COLO668 (cell line): ENCODE results near the gene ENTPD8.
"Not testable (repeated sequence)": the region's sequence is repeated elsewhere in the genome, so short reads cannot be mapped to it uniquely, and the experiment has no call there.

Experiments used
- DNase-seq: peaks from one replicate; lab custom pipeline; 2025; ENCODE audit not compliant: unreplicated experiment; lab: John Stamatoyannopoulos, UW

The ENTPD8 gene

GRCh38 chr9:137477778-137478612 is 36.8 kb upstream of the ENTPD8 start:
- no peak for DNase-seq

GRCh38 chr9:137476856-137477255 is 35.7 kb upstream of the ENTPD8 start:
- DNase-seq: no peak

- DNase-seq: no peak
Observed at GRCh38 chr9:137475666-137476065, 34.5 kb upstream of the ENTPD8 start.

- no peak for DNase-seq
Observed at GRCh38 chr9:137474271-137474670, 33.1 kb upstream of the ENTPD8 start.

DNA sequence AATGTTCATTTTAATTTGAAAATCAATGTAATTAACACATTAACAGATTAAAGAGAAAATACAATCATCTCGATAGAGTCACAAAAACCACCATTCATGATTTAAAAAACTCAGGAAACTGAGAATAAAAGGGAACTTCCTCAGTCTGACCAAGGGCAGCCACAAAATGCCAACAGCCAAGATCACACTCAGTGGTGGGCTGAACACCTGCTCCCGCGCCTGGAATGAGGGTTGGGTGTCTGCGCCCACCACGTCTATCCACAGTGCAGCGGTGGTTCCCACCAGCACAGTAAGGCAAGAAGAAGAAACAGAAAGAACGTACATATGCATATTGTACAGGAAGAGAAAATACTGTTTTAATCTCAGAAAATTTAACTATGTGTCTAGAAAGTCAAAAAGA is 29.6 kb upstream of the ENTPD8 start:
- DNase-seq: no peak

- no peak for DNase-seq
Observed at GRCh38 chr9:137467896-137468295, 26.7 kb upstream of the ENTPD8 start.

DNA sequence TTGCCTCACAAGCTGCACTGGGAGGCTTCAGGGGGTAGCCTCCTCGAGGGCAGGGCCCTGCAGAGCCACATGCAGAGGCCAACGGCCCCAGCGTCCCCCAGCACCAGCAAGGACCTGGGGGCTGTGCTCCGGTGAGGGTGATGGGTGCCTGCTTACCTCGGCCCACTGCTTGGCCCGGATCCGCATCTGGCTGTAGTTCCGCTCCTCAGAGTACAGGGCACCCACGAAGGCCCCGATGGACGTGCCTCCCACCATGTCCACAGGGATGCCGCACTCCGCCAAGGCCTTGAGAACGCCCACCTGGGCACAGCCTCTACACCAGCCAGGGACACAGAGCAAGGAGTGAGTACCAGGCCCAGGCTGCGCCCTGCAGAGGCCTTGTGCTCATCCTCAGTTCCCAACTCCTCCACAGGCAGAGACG is 26.0 kb upstream of the ENTPD8 start:
- no peak for DNase-seq

GRCh38 chr9:137466389-137467085 is 25.4 kb upstream of the ENTPD8 start:
- DNase-seq: not testable (repeated sequence)

- no peak for DNase-seq
Observed at GRCh38 chr9:137465720-137466388, 24.7 kb upstream of the ENTPD8 start.

- DNase-seq: no peak
Observed at GRCh38 chr9:137465000-137465719, 24.0 kb upstream of the ENTPD8 start.

DNA sequence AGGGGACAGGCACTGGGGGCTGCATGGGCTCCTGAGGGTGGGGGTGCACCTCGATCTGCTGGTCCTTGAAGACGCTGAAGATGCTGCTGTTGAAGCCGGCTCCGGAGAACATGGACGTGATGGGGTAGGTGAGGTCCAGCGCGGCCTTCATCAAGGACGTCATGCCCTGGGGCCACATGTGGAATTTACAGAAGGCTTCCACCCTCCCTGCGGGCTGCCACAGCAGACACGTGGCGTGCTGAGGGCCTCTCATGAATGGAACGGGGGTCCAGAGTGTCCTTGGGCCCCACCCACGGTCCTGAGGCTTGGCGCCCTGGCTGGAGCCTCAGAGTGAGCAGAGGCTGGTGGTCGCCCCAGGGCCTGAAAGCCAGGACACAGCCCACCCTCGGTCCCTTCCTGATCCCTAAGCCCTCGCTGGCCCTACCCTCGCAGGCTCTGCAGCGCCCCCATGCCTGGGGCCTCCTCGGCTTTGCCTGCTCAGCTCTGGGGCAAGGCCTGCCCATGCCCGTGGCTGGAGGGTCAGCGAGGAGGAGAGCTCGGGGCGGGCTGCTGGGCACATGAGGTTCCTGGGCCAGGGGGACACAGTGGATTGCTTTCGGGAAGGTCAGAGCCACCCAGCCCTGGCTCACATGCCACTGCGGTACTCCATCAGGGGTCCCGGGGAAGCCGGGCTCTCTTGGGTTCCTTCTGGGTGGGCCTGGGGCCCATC is 23.3 kb upstream of the ENTPD8 start:
- DNase-seq: no peak

- no peak for DNase-seq
Observed at GRCh38 chr9:137463931-137464290, 22.8 kb upstream of the ENTPD8 start.

DNA sequence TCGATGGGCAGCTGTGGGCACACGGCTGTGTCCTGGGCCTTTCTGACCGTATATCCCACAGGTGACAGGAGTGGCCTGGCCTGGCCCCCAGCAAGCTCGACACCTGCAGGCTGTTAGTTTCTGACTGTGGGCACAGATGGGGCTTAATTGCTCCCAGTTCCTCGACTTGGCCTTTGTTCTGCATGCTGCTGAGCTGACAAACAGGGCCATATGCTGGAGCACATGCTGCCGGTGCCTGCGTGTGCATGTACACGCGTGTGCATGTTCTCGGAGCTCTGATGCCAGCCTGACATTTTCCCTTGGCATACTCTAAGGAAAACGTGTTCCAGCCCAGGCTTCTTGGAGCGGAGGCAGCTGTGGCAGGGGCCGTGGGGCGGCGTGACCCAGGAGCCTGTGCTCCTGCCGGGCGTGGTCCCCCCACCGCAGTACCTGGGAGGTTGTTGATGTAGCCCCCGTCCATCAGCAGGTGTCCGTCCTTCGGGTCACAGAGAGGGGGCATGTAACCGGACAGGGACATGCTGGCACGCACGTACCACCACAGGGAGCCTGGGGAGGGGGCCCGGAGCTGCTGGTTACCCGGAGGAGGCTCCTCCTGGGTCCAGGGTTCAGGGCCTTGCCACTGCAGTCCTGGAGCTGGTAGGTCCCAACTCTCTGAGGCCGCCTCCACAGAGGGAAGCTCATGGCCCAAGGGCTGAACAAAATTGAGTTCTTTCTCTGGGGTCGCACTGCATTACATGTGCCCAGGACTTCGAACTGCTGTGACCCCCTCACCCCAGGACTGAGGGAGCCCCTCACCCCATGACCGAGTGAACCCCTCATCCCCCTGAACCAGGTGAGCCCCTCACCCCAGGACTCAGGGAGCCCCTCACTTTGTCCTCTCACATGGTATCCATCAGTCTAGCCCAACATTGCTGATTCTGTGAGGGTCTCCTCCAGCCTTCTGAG is 22.1 kb upstream of the ENTPD8 start:
- no peak for DNase-seq

DNA sequence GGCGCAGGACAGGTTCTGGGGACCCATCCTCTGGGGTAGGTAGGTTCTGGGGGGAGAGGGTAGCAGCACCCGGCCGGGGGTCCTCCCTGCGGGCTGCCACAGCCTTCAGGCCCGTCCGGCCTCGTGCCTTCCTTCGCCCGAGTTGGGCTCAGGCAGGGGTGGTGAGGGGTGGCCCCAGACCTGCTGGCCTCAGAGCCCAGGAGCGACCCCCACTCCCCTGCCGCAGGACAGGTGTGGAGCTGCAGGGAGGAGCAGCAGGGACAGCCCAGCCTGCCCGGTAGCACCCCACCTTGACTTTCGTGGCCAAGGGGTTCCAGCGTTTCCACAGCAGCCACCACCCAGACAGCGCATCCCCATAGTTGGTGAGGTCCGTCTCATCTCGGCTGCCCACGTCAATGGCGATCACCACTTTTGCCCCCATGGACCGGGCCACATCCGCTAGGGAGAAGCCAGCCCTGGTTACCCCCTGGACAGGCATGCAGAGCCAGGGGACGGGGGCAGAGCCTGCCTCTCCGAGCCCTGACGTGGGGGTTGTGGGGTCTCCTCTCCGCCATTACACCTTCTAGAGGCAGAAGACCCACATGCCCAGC is 21.3 kb upstream of the ENTPD8 start:
- DNase-seq: no peak

DNA sequence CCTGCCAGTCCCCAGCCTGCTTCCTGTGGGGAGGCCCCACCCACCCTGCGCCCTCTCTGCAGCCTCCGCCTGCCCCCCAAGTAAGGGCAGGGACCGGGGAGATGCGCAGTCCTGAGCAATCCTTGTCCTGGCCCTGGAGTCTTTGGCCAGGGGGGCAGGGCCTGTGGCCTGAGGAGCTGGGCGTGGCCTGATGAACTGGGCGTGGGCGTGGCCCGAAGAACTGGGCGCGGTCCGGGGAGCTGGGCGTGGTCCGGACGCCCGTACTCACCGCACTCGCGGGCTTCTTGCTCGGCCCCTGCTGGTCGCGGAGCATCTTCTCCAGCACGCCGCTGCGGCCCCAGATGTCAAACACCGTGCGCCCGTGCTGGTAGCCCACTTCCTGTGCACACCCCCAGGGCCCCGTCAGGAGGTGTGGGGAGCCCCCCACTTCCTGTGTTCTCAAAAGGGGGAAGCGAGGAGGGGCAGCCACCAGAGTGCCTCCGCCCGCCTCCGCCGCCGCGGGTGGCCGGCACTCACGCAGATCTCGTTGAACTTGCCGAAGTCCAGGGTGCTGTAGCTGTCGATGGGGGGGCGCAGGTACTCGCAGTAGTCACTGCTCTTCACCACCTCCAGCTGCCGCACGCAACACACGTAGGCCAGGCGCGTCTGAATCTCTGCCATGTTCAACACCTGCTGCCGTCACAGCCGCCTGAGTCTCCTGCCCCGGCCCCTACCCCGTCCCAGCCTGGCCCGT is 20.7 kb upstream of the ENTPD8 start:
- DNase-seq: no peak

DNA sequence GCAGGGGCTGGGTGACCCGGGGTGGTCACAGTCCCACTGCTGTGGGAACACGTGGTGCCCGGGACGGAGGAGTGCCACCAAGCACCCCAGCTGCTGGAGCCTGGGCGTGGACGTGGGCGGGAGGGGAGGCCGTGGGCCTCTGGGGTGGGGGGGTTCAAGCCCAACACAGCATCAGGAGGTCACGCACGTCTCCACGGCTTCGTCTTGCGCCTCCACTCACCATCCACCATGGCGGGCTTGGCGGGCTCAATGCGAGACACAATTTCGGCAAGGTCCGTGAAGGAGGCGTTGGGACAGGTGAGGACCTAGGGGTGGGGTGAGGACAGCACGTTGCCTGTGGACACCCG is 20.1 kb upstream of the ENTPD8 start:
- no peak for DNase-seq

DNA sequence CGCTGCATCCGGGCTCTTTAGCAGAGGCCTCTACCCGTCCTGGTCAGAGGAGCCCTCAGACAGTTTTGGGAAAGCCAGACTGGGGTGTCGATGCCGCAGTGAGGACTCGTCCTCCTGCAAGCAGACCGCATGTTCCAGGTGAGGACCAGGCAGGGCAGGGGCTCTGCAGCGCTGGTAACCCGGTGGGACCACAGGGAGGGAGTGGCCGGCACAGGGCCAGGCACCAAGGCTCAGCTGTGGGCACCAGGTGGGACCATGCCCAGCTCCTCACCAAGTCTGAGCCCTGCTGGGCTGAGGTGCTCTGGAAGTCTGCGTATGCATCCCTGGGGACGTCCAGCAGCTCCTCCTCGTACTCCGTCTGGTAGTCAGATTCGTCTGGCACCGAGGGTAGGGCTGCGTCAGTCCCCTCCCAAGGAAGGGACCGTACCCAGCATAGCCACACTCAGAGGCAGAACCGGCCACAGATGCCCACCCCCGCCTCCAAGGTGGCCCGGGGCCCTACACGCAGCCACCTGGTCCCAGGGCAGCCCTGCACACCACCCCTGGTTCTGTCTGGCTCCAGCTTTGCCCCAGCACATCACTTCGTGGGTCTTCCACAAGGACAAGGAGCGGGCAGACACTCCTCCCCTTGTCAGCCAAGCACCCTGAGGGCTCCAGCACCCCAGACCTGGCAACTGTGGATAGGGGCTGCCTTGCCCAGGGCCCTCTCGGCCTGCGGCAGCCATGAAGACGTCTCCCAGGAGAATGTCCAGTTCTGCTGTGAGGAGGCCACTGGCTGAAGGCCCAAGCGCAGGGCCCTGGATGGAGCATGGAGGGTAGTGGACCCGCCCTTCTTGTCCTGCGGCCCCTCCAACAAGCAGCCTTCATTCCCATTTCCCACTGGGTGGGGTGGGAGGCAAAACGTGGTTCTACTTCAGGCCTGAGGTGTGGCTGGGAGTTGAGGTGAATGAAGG is 19.5 kb upstream of the ENTPD8 start:
- DNase-seq: no peak
